ENCODE measurements around the gene DAB2IP.
"Not testable (repeated sequence)": the region's sequence is repeated elsewhere in the genome, so short reads cannot be mapped to it uniquely, and the experiment has no call there.

The DAB2IP gene

GRCh38 chr9:121651295-121652020, at the start of gene DAB2IP:
Gene DAB2IP, plus strand, starts transcription at chr9:121651634. Its CDS starts 142 bp downstream, at chr9:121651776.
- DNase-seq, result no peak

DNA sequence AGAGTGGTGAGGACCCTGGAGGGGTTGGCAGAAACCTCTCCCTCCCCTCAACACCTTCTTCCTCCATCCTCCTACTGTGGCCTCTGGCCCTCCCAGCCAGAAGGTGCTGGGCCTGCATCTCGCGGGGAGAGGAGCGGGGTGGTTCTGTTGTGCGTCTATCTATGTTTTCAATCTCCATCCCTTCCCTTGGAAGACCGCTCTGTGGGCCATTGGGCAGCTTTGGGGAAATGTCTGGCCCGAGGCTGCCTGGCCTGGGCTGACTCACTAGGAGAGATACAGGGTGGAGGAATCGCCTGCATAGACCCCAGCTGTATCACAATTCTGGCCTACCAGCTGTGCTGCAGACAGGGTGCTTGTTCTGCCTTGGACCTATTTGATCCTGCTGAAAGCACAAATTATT, 48.4 kb upstream of the DAB2IP start:
- no peak for DNase-seq

GRCh38 chr9:121604242-121604641, 47.2 kb upstream of the DAB2IP start:
- DNase-seq, result no peak

DNA sequence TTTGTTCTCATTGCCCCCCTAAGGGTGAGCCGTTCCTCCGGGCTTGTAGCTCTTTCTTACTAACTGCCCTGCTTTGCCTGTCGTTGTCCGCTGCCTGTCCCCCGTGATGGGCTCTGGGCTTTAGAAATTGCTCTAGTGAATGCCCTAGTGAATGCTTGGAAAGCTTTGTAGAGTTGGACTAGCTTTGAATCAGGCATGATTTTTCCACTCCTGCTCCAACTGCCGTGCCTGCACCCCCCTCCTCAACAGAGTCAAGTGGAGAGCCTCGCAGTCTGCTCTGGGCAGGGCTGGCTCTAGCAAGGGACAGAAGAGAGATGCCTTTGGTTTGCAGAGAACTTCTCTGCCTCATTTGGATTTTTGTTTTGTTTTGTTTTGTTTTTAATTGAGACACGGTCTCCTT, 46.8 kb upstream of the DAB2IP start:
- no peak for DNase-seq

DNA sequence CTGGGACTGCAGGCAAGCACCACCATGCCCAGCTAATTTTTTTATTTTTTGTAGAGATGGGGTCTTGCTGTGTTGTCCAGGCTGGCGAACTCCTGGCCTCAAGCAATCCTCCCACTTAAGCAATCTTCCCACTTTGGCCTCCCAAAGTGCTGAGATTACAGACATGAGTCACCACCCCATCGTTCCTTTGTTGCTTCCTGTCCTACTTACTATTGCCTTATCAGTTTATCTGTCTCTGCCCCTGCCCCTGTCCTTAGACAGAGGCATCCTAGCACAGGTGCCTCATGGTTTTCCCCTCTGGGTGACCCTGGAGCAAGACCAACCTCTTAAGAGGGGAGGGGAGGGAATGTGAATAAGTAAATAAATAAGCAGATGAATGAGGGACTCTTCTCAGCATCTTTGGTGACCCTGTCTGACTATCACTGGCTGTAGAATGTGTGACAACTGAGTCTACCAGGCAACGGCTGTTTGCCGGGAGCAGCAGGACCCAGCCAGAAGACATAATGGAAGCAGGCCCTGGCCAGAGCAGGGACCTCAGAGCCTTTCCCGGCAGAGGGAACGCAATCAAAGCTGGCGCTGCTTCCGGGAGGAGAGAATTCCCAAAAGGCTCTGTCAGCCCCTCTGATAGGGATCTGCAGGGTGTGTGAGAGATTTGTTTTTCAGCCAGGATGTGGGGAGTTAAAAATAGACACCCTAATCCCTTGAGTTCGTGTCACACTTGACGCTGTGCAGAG, 43.8 kb upstream of the DAB2IP start:
- DNase-seq, result no peak

DNA sequence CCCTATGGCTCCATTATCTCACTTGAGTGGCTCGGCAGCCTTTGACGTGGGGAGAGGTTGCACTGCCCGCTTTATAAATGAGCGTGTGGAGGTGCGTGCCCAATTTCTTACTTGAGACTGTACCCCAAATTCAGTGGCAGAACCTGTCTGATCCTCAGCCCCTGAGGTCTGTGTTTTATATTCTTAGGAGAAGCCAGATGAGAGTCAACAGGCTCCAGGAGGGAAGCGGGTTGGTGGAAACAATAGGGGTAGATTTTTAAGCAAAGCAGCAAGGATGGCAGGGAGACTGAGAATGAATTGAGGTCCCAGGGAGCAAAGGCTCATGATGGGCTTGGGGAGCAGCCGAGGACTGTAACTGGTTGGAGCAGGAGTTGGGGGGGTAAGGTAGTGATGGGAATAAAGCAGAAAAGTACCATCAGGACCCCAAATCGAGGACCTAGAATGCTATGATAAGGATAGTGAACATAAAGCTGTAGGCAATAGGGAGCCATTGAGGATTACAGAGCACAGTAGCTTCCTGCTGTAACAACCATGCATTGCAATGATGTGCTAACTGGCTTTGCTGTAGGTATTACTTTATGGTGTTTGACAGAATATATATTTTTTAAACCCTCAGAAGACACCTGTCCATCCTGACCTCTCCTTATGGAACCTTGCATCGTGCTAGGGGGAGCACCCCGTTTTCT, 43.1 kb upstream of the DAB2IP start:
- DNase-seq, result no peak

GRCh38 chr9:121609822-121610637, 41.4 kb upstream of the DAB2IP start:
- no peak for DNase-seq

GRCh38 chr9:121610638-121610953, 40.8 kb upstream of the DAB2IP start:
- DNase-seq, result no peak

DNA sequence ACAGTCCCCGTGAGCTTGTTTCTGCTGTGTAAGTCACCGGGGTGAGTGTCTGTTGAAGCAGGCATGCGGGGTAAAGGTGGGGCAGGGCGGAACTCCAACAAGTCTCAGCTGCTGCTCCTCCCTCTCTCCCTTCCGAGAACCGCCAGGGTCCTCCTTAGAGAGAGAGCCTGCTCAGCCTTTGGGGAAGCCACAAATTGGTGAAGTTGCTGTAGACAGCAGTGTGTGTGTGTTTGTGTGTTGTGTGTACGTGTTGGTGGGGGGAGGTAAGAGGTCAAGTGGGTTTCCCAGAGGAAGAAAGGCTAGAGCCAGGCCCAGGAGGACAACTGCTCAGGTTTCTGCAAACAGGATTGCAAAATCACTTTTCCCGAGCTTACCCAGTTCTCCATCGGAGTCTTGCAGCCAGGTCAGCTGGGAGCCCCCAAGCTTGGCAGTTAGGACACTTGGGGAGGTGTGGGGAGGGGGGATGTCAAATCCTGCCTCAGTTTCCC, 38.9 kb upstream of the DAB2IP start:
- no peak for DNase-seq

DNA sequence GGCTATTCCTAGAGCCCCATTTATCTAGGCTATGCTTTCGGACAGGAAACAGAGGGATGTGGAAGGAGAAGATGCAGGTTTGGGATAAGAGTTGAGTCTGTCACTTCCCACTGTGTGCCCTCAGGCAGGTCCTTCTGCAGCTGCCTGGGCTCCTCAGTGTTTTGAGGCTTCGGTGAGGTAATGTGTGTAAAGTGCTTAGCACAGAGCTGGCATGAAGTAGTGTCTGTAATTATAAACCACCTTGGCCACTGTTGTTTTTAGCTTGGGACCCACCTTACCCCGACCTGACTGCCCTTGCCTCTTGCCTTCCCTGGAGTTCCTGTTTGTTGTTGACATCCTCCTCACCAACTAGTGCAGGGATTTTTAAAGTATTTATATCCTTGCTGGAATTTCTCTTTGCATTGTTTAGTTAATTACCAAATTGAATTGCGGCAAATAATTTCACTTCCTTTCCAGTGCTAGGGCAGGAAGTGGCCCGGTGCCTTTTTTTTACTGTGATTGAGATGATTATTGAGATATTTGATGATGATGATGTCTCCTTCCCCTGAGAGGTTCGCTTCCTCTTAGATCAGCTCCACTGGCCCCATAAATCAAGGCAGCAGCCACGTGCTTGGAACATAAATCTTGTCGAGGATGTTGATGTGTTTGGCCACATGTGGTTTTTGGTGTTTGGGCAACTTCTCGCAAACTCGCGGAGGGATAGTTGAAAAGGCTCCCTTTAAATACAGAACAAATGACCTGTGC, 38.3 kb upstream of the DAB2IP start:
- DNase-seq, result no peak

DNA sequence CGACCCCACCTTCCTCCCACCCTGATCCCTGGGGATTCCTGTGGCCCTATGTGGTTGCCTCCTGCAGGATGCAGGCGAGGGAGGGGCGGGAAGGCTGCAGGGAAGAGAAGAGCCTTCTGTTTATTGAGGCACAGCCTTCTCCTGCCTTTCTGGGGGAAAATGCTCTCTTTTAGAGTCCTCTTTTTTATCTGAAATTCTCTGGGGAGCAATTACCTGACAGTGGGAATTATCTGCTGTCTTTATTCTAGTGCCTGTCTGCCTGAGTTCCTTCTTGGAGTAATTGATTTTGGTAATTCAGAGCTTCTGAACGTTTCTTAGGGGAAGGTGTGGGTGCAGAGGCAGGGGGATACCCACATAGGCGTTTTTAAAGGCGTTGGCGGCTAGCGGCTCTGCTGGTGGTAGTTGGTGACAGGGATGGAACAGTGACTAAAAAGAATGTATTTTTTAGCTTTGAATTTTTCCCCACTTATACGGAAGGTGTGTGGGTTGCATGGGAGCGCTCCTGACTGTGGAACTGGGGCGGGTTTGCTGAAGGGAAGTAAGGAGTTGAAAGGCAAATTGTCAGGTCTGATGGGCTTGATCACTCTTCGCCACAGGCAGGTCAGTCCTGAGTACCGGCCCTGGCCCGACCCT, 35.2 kb upstream of the DAB2IP start:
- DNase-seq, result no peak

GRCh38 chr9:121618504-121618903, 32.9 kb upstream of the DAB2IP start:
- DNase-seq, result no peak

- not testable (repeated sequence) for DNase-seq
These were observed 32.5 kb upstream of the DAB2IP start for GRCh38 chr9:121618910-121619309.

DNA sequence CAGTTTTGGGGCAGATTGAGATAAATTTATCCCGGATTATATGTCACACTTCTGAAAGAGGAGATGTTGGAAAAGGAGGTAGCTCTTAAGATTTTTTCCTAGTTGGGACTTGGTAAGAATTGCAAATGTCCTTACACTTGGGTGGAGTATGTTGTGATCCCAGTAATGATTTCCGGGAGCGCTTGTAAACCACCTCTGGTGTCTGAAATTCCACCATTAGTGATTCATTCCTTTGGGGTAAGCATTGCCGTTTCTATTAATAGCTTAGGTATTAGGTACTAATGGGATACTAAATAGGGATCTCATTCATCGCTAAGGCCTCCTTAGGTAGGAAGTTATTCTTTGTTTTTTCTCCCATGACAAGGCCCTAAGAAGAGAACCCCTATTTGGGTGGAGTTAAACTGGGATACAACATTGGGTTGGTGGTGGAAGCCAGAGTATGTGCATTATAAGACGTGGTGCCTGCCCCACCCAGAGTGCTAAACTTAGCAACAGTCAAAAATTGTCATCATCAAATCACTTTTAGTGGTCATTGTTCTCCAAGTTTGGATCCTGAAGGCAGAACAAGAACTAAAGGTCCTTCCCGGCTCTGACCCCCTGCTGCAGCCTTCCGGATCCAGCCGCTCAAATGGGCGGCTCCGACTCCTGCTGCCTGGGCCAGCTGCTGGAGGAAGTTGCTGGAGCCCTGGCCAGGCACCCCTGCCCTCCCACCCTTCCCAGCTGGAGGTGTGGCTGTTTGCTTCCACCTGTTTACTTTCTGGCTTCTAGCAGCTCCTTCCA, 31.7 kb upstream of the DAB2IP start:
- DNase-seq, result no peak

DNA sequence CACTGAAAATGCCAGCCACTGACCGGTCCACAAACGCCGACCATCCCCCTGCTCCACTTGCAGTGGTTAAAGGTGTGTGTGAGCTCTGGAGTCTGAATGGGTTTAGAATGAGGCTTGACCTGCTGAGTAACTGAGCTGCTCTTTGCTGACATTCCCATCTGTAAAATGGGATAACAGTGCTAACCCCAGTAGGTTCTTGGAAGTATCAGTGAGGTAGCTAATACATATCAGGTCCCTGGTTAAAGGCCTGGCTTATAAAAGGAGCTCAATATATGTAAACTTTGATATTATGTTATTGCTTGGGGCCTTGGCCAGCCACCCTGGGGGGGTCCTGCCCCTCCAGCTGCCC, 31.1 kb upstream of the DAB2IP start:
- no peak for DNase-seq

GRCh38 chr9:121620777-121621449, 30.5 kb upstream of the DAB2IP start:
- DNase-seq, result no peak

- DNase-seq, result no peak
These were observed 28.8 kb upstream of the DAB2IP start for GRCh38 chr9:121622387-121623203.

DNA sequence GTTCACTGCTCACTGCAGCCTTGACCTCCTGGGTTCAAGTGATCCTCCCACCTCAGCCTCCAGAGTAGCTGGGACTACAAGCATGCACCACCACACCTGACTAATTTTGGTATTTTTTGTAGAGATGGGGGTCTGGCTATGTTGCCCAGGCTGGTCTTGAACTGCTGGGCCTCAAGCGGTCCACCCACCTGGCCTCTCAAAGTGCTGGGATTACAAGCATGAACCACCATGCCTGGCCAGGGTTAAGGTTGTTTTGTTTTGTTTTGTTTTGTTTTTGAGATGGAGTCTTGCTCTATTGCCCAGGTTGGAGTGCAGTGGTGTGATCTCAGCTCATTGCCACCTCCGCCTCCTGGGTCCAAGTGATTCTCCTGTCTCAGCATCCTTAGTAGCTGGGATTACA, 28.0 kb upstream of the DAB2IP start:
- not testable (repeated sequence) for DNase-seq

DNA sequence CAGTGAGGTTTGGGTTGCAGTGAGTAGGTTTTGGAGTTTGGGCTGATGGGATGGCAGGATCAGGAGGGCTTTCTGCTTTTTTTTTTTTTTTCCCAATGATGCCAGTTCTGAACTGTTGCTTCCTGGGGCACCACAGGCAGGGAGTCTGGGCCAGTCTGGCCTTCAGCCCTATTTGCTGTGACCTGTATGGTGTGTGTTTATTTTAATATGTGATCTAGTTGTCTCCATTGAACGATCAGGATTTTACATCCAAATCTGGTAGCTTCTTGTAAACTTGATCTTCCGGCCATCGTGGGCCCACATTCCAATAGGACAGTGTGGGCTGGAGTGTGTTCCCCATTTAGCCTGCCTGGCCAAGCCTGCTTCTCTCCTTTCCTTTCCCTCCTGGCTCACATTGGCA, 25.8 kb upstream of the DAB2IP start:
- no peak for DNase-seq

- no peak for DNase-seq
These were observed 25.4 kb upstream of the DAB2IP start for GRCh38 chr9:121626012-121626411.
